GM23248 (cell line): ENCODE results near the gene NAALADL2. TPM values are rescaled to one million over a fixed set of nuclear protein-coding genes. Genes with fewer than 3 reads are reported as not detected.

Experiments
- DNase-seq: peaks from one replicate; pipeline ENCODE4 v3.0.0-alpha.2; 2015
- H2AFZ ChIP-seq: fragments of 200-600 bp; sonication (generic); 2 replicates; pipeline ENCODE4 v1.6.1; 2016; ENCODE audit warnings: antibody characterized with exemption
- H3F3A ChIP-seq: fragments of 200-600 bp; sonication (generic); 2 replicates; pipeline ENCODE4 v1.6.1; 2016; ENCODE audit warnings: mild to moderate bottlenecking, antibody characterized with exemption, mixed run types; ENCODE audit not compliant: insufficient read depth
- H3K27ac ChIP-seq: fragments of 200-600 bp; sonication (generic); 2 replicates; pipeline ENCODE4 v1.5.1; 2016; ENCODE audit warnings: mild to moderate bottlenecking
- H3K27me3 ChIP-seq: fragments of 200-600 bp; sonication (generic); replicated peaks from 2 replicates; pipeline ENCODE4 v1.6.1; 2016; ENCODE audit warnings: mild to moderate bottlenecking; ENCODE audit not compliant: insufficient read depth
- H3K36me3 ChIP-seq: fragments of 200-600 bp; sonication (generic); 2 replicates; pipeline ENCODE4 v1.6.1; 2016; ENCODE audit warnings: low read depth, mild to moderate bottlenecking
- H3K4me1 ChIP-seq: fragments of 200-600 bp; sonication (generic); 2 replicates; pipeline ENCODE4 v1.6.1; 2016; ENCODE audit warnings: mild to moderate bottlenecking; ENCODE audit not compliant: insufficient read depth
- H3K4me2 ChIP-seq: fragments of 200-600 bp; sonication (generic); one replicate; pipeline ENCODE4 v1.6.1; 2016; ENCODE audit warnings: mild to moderate bottlenecking; ENCODE audit not compliant: unreplicated experiment
- H3K4me3 ChIP-seq: fragments of 200-600 bp; sonication (generic); 2 replicates; pipeline ENCODE4 v1.5.1; 2016; ENCODE audit warnings: mild to moderate bottlenecking
- H3K79me2 ChIP-seq: fragments of 200-600 bp; sonication (generic); 2 replicates; pipeline ENCODE4 v1.6.1; 2016; ENCODE audit warnings: mild to moderate bottlenecking; ENCODE audit not compliant: insufficient read depth
- H3K9ac ChIP-seq: fragments of 200-600 bp; sonication (generic); 2 replicates; pipeline ENCODE4 v1.6.1; 2016; ENCODE audit warnings: mild to moderate bottlenecking
- H3K9me2 ChIP-seq: fragments of 200-600 bp; sonication (generic); 2 replicates; pipeline ENCODE4 v1.6.1; 2016; ENCODE audit warnings: mixed run types, mild to moderate bottlenecking, moderate library complexity; ENCODE audit not compliant: insufficient read depth
- H3K9me3 ChIP-seq: fragments of 200-600 bp; sonication (generic); one replicate; pipeline ENCODE4 v1.6.1; 2017; ENCODE audit warnings: low read depth
- H4K20me1 ChIP-seq: fragments of 200-600 bp; sonication (generic); 2 replicates; pipeline ENCODE4 v1.6.0; 2016; ENCODE audit not compliant: insufficient read depth
- EZH2 ChIP-seq: fragments of 200-600 bp; sonication (generic); IDR thresholded peaks from 2 replicates; pipeline ENCODE4 v1.6.1; 2018; ENCODE audit warnings: antibody characterized with exemption, mild to moderate bottlenecking; ENCODE audit not compliant: insufficient read depth, poor library complexity, severe bottlenecking
- EZH2phosphoT487 ChIP-seq: fragments of 200-600 bp; sonication (generic); IDR thresholded peaks from 2 replicates; pipeline ENCODE4 v1.6.1; 2018; ENCODE audit warnings: antibody characterized with exemption, moderate library complexity, mild to moderate bottlenecking, low read depth; ENCODE audit not compliant: insufficient read depth
- WGBS, 2 experiments: methylation state at CpG; one replicate each; pipeline ENCODE4 v1.1.6; 2015 to 2017; ENCODE audit warnings: low lambda C conversion rate in 2 of 2, low coverage in 1 of 2; ENCODE audit errors: missing lambda C conversion rate in 2 of 2; 5-methylcytosine and 5-hydroxymethylcytosine counted together
- in situ Hi-C: fragments of 300-500 bp; cut with MboI; formaldehyde crosslinking; loops from 2 replicates; pipeline ENCODE4 v1.15.0; 2020
- polyA plus RNA-seq: library from polyadenylated mRNA; unstranded; fragments of >200 nt; fragmentation: Nextera tagmentation; extraction: Ambion mirVana; gene quantifications from 2 replicates; pipeline ENCODE4 v1.2.1, GENCODE V29; 2016
- total RNA-seq: library from RNA; depleted of rRNA; stranded (reverse); fragments of >200 nt; shearing (Covaris generic); gene quantifications from 2 replicates; pipeline ENCODE4 v1.2.3, GENCODE V29; 2014

The NAALADL2 gene
- total and polyA plus RNA-seq, 2 experiments from 2014 or later = 20.5 to 81.0 TPM

- Histone ChIP-seq H3K4me2 (peak overlapping the region; percentile 65), H3F3A (no peaks in the 10 kb centered on the region), H3K79me2 (no peaks in the 10 kb centered on the region), H3K27me3 (no peaks in the 10 kb centered on the region), H4K20me1 (no peaks in the 10 kb centered on the region), H3K36me3 (no peaks in the 10 kb centered on the region), H3K9me2 (no peaks in the 10 kb centered on the region), H3K4me3 (peak overlapping the region; percentile 1; the same call in 1 of the 2 replicates), H3K4me1 (peaks cover 16% of the 10 kb centered on the region), H3K9ac (peak overlapping the region; percentile 53), H2AFZ (peak overlapping the region; percentile 68), H3K27ac (peak overlapping the region; percentile 66), H3K9me3 (peaks cover 4% of the 10 kb centered on the region)
- TF ChIP-seq EZH2phosphoT487 (no peak), EZH2 (no peak)
- DNase-seq = peak; percentile 88
- in situ Hi-C loops = no loop called here
These were observed 78.3 kb downstream of the NAALADL2 start for GRCh38 chr3:174937478-174937877.

DNA sequence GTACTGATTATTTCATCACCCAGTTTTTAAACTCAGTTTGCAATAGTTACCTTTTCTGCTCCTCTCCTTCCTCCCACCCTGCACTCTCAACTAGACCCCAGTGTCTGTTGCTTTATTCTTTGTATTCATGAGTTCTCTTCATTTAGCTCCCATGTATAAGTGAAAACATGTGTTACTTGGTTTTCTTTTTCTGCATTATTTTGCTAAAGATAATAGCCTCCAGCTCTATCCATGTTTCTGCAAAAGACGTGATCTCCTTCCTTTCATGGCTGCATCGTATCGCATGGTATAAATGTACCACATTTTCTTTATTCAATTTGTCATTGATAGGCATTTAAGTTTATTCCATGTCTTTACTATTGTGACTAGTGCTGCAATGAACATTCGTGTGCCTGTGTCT lies 79.0 kb downstream of the NAALADL2 start:
- H2AFZ ChIP-seq = peak overlapping the region; percentile 43; the same call in 1 of the 2 replicates
- H3K36me3 ChIP-seq = no peaks in the 10 kb centered on the region
- H3K79me2 ChIP-seq = no peaks in the 10 kb centered on the region
- DNase-seq = no peak
- peaks cover 16% of the 10 kb centered on the region for H3K4me1 ChIP-seq
- H3K27ac ChIP-seq = peak overlapping the region; percentile 66
- H3K9me2 ChIP-seq = no peaks in the 10 kb centered on the region
- H4K20me1 ChIP-seq = no peaks in the 10 kb centered on the region
- H3K4me2 ChIP-seq = peak overlapping the region; percentile 65
- peak overlapping the region; percentile 53; the same call in 1 of the 2 replicates for H3K9ac ChIP-seq
- H3K9me3 ChIP-seq = peaks cover 4% of the 10 kb centered on the region
- H3F3A ChIP-seq = no peaks in the 10 kb centered on the region
- no peak overlapping the region for H3K4me3 ChIP-seq
- in situ Hi-C loops = no loop called here
- WGBS, 2 experiments = 44 to 49% methylated on average over 4 of the region's 4 CpGs
- H3K27me3 ChIP-seq = no peaks in the 10 kb centered on the region
- TF ChIP-seq EZH2 (no peak), EZH2phosphoT487 (no peak)

- DNase-seq = no peak
- 91 to 97% methylated on average over 2 of the region's 2 CpGs for WGBS, 2 experiments
These were observed 81.0 kb downstream of the NAALADL2 start for GRCh38 chr3:174940151-174940550.

GRCh38 chr3:174945276-174945675 lies 86.1 kb downstream of the NAALADL2 start:
- peaks cover 4% of the 10 kb centered on the region for H3K9me3 ChIP-seq
- no peak overlapping the region for H3K9ac ChIP-seq
- in situ Hi-C loops = no loop called here
- H3K4me2 ChIP-seq = no peak overlapping the region
- no peaks in the 10 kb centered on the region for H3K27me3 ChIP-seq
- H3K36me3 ChIP-seq = no peaks in the 10 kb centered on the region
- no peak for DNase-seq
- H3K4me1 ChIP-seq = peaks cover 28% of the 10 kb centered on the region
- no peak for TF ChIP-seq EZH2phosphoT487
- TF ChIP-seq EZH2 = no peak
- no peak overlapping the region for H3K27ac ChIP-seq
- 69 to 80% methylated on average over 2 of the region's 2 CpGs for WGBS, 2 experiments
- no peaks in the 10 kb centered on the region for H4K20me1 ChIP-seq
- no peak overlapping the region for H3K4me3 ChIP-seq
- no peaks in the 10 kb centered on the region for H3K79me2 ChIP-seq
- peaks cover 6% of the 10 kb centered on the region for H3F3A ChIP-seq
- no peak overlapping the region for H2AFZ ChIP-seq
- no peaks in the 10 kb centered on the region for H3K9me2 ChIP-seq

More at GRCh38 chr3:174940151-174940550, 81.0 kb downstream of the NAALADL2 start:
- Histone ChIP-seq H3K9me3 (peaks cover 4% of the 10 kb centered on the region), H3K4me3 (no peak overlapping the region), H3K9ac (no peak overlapping the region), H4K20me1 (no peaks in the 10 kb centered on the region), H3K27ac (no peak overlapping the region), H3K9me2 (no peaks in the 10 kb centered on the region), H3F3A (no peaks in the 10 kb centered on the region), H2AFZ (no peak overlapping the region), H3K27me3 (no peaks in the 10 kb centered on the region), H3K36me3 (no peaks in the 10 kb centered on the region), H3K79me2 (no peaks in the 10 kb centered on the region), H3K4me2 (no peak overlapping the region), H3K4me1 (peaks cover 16% of the 10 kb centered on the region)
- TF ChIP-seq EZH2phosphoT487 (no peak), EZH2 (no peak)
- in situ Hi-C loops = no loop called here

DNA sequence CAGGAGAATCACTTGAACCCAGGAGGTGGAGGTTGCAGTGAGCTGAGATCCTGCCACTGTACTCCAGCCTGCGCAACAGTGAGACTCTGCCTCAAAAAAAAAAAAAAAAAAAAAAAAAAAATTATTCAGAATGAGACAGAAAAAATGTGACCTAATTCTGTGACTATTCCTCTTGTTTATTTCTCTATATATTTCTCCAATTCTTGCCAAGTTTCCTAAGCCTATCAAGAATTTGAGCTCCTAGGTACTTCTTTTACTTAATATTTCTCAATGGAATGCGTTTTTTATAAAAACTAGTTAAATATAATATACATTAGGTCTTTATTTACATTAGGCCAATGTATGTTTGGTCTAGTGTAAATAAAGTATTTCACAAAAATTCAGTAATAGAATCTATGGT lies 86.8 kb downstream of the NAALADL2 start:
- 72 to 73% methylated on average over 2 of the region's 2 CpGs for WGBS, 2 experiments
- Histone ChIP-seq H3F3A (peaks cover 13% of the 10 kb centered on the region), H3K4me1 (peaks cover 35% of the 10 kb centered on the region), H3K9ac (no peak overlapping the region), H3K4me3 (no peak overlapping the region), H4K20me1 (no peaks in the 10 kb centered on the region), H3K79me2 (no peaks in the 10 kb centered on the region), H3K9me3 (peaks cover 4% of the 10 kb centered on the region), H3K36me3 (no peaks in the 10 kb centered on the region), H3K27me3 (no peaks in the 10 kb centered on the region), H2AFZ (no peak overlapping the region), H3K4me2 (no peak overlapping the region), H3K27ac (no peak overlapping the region), H3K9me2 (no peaks in the 10 kb centered on the region)
- TF ChIP-seq EZH2phosphoT487 (no peak), EZH2 (no peak)
- no peak for DNase-seq
- in situ Hi-C loops = no loop called here
